Cardiac septum (tissue), 1 donor: ENCODE data around the gene VSTM4. TPM values are rescaled to one million over a fixed set of nuclear protein-coding genes. Genes with fewer than 3 reads are reported as not detected.

Source experiments
- DNase-seq: peaks from one replicate; pipeline ENCODE4 v3.0.0-alpha.2; 2020; ENCODE audit warnings: low spot score
- intact Hi-C: fragments of 100-400 bp; cut with DNase I; formaldehyde crosslinking; loops from one replicate; pipeline ENCODE4 v1.14.0; 2022
- total RNA-seq: library from RNA; stranded (reverse); fragmentation: NEBNext Ultra II Directional; extraction: Animal tissue kit (Norgen Biotek cat#: 25700); gene quantifications from one replicate; pipeline ENCODE4 v1.2.1, GENCODE V29; 2021
- donor health status: DM: no; HTN: no; CAD: no.

The VSTM4 gene
- total RNA-seq, 1 donor from 2014 or later, result 24.4 TPM

- no peak for DNase-seq
- intact Hi-C loops, result no loop called here
These were observed 59.0 kb downstream of the VSTM4 start for GRCh38 chr10:49056356-49056755.

- DNase-seq, result no peak
- intact Hi-C loops, result loop anchor here (2.0 kb wide), 1 partner anchor 59 kb away; the partner anchor contains the start of gene VSTM4
These were observed 60.0 kb downstream of the VSTM4 start for GRCh38 chr10:49055221-49055849.

- intact Hi-C loops, result loop anchor here (2.0 to 5.0 kb wide), 2 partner anchors 42 to 60 kb away; partner anchors contain the start of gene VSTM4
- DNase-seq, result no peak
These were observed 60.6 kb downstream of the VSTM4 start for GRCh38 chr10:49054753-49055152.

GRCh38 chr10:49053998-49054692, 61.2 kb downstream of the VSTM4 start:
- intact Hi-C loops, result loop anchor here (2.0 to 5.0 kb wide), 2 partner anchors 42 to 61 kb away; partner anchors contain the start of gene VSTM4
- DNase-seq, result no peak

- intact Hi-C loops, result loop anchor here (5.0 kb wide), 1 partner anchor 41 kb away; no protein-coding TSS in a partner anchor
- no peak for DNase-seq
These were observed 62.0 kb downstream of the VSTM4 start for GRCh38 chr10:49053053-49053997.

- intact Hi-C loops, result loop anchor here (5.0 kb wide), 1 partner anchor 40 kb away; no protein-coding TSS in a partner anchor
These were observed 63.3 kb downstream of the VSTM4 start for GRCh38 chr10:49052069-49052468.

GRCh38 chr10:49050906-49051305, 64.4 kb downstream of the VSTM4 start:
- no peak for DNase-seq
- intact Hi-C loops, result loop anchor here (5.0 kb wide), 1 partner anchor 39 kb away; no protein-coding TSS in a partner anchor

More at GRCh38 chr10:49052069-49052468, 63.3 kb downstream of the VSTM4 start:
- DNase-seq, result no peak

- intact Hi-C loops, result loop anchor here (5.0 kb wide), 1 partner anchor 38 kb away; no protein-coding TSS in a partner anchor
- DNase-seq, result no peak
These were observed 65.0 kb downstream of the VSTM4 start for GRCh38 chr10:49050366-49050765.

- no peak for DNase-seq
- intact Hi-C loops, result loop anchor here (5.0 kb wide), 1 partner anchor 37 kb away; no protein-coding TSS in a partner anchor
These were observed 65.7 kb downstream of the VSTM4 start for GRCh38 chr10:49049660-49050059.

- no peak for DNase-seq
- intact Hi-C loops, result no loop called here
These were observed 68.1 kb downstream of the VSTM4 start for GRCh38 chr10:49047128-49047639.

GRCh38 chr10:49044293-49045193, 70.8 kb downstream of the VSTM4 start:
- DNase-seq, result no peak
- intact Hi-C loops, result no loop called here

GRCh38 chr10:49040601-49041000, 74.7 kb downstream of the VSTM4 start:
- intact Hi-C loops, result no loop called here
- no peak for DNase-seq

- intact Hi-C loops, result no loop called here
- no peak for DNase-seq
These were observed 75.9 kb downstream of the VSTM4 start for GRCh38 chr10:49039409-49039808.

- intact Hi-C loops, result no loop called here
- DNase-seq, result no peak
These were observed 76.6 kb downstream of the VSTM4 start for GRCh38 chr10:49038711-49039110.

- DNase-seq, result no peak
- intact Hi-C loops, result no loop called here
These were observed 78.1 kb downstream of the VSTM4 start for GRCh38 chr10:49037187-49037586.

GRCh38 chr10:49036638-49037037, 78.7 kb downstream of the VSTM4 start:
- DNase-seq, result no peak
- intact Hi-C loops, result no loop called here

- no peak for DNase-seq
- intact Hi-C loops, result no loop called here
These were observed 79.4 kb downstream of the VSTM4 start for GRCh38 chr10:49035920-49036319.

- intact Hi-C loops, result no loop called here
- DNase-seq, result no peak
These were observed 80.4 kb downstream of the VSTM4 start for GRCh38 chr10:49034925-49035324.
